ENCODE results near the gene CHCHD1.
A peak's percentile ranks its signal among the peaks of the same experiment; 100 is the strongest.
"Not testable (repeated sequence)": the region's sequence is repeated elsewhere in the genome, so short reads cannot be mapped to it uniquely, and the experiment has no call there.

Gene CHCHD1

GRCh38 chr10:73781879-73782748 is at the start of gene CHCHD1:
CHCHD1 (plus strand) TSS chr10:73782048; CDS start chr10:73782076, 28 bp downstream.
- peak; percentile 90 to 91 for DNase-seq (ENCODE audit: low read depth in 2 of 2)

GRCh38 chr10:73732426-73732825 is 49.4 kb upstream of the CHCHD1 start:
- no peak for DNase-seq (ENCODE audit: low read depth in 2 of 2)

GRCh38 chr10:73732931-73733623 is 48.8 kb upstream of the CHCHD1 start:
- DNase-seq (ENCODE audit: low read depth in 2 of 2): no peak

- no peak for DNase-seq (ENCODE audit: low read depth in 2 of 2)
Observed at GRCh38 chr10:73734028-73734720, 47.7 kb upstream of the CHCHD1 start.

GRCh38 chr10:73734796-73735305 is 47.0 kb upstream of the CHCHD1 start:
- no peak for DNase-seq (ENCODE audit: low read depth in 2 of 2)

- DNase-seq (ENCODE audit: low read depth in 2 of 2): not testable (repeated sequence)
Observed at GRCh38 chr10:73740501-73741254, 41.2 kb upstream of the CHCHD1 start.

GRCh38 chr10:73742454-73742734 is 39.5 kb upstream of the CHCHD1 start:
- DNase-seq (ENCODE audit: low read depth in 2 of 2): no peak

GRCh38 chr10:73743327-73743904 is 38.4 kb upstream of the CHCHD1 start:
- DNase-seq (ENCODE audit: low read depth in 2 of 2): no peak

GRCh38 chr10:73743905-73744663 is 37.8 kb upstream of the CHCHD1 start, which contains the start of gene SEC24C:
SEC24C (plus strand) TSS chr10:73744372; CDS start chr10:73746833, 2,461 bp downstream.
- peak; percentile 90 to 93 for DNase-seq (ENCODE audit: low read depth in 2 of 2)

- peak; percentile 52 to 61 for DNase-seq (ENCODE audit: low read depth in 2 of 2)
Observed at GRCh38 chr10:73744664-73744975, 37.2 kb upstream of the CHCHD1 start.

- no peak for DNase-seq (ENCODE audit: low read depth in 2 of 2)
Observed at GRCh38 chr10:73746721-73747120, 35.1 kb upstream of the CHCHD1 start.

- no peak for DNase-seq (ENCODE audit: low read depth in 2 of 2)
Observed at GRCh38 chr10:73750819-73751218, 31.0 kb upstream of the CHCHD1 start.

- no peak for DNase-seq (ENCODE audit: low read depth in 2 of 2)
Observed at GRCh38 chr10:73756183-73756582, 25.7 kb upstream of the CHCHD1 start.

- no peak for DNase-seq (ENCODE audit: low read depth in 2 of 2)
Observed at GRCh38 chr10:73758704-73759511, 22.9 kb upstream of the CHCHD1 start.

GRCh38 chr10:73759512-73760115 is 22.2 kb upstream of the CHCHD1 start:
- no peak for DNase-seq (ENCODE audit: low read depth in 2 of 2)

GRCh38 chr10:73761781-73762180 is 20.1 kb upstream of the CHCHD1 start:
- no peak for DNase-seq (ENCODE audit: low read depth in 2 of 2)

GRCh38 chr10:73762915-73763314 is 18.9 kb upstream of the CHCHD1 start:
- no peak for DNase-seq (ENCODE audit: low read depth in 2 of 2)

- no peak for DNase-seq (ENCODE audit: low read depth in 2 of 2)
Observed at GRCh38 chr10:73763343-73763742, 18.5 kb upstream of the CHCHD1 start.

GRCh38 chr10:73765066-73765465 is 16.8 kb upstream of the CHCHD1 start:
- DNase-seq (ENCODE audit: low read depth in 2 of 2): no peak

Measured in stimulated activated CD4-positive, alpha-beta T cell treated with anti-CD3 and anti-CD28 coated beads, Interleukin-4, amount 100 ng/mL, for 48 hours (primary cell).